Measurements from ENCODE around the gene VWA7. TPM values are rescaled to one million over a fixed set of nuclear protein-coding genes. Genes with fewer than 3 reads are reported as not detected.

The VWA7 gene
- total RNA-seq, 4 donors from 2014 or later: 1.2 to 8.9 (median 5.4) TPM

GRCh38 chr6:31749301-31750036 is 27.7 kb downstream of the VWA7 start:
- DNase-seq: no peak
- no peak overlapping the region for H3K27ac ChIP-seq
- no peaks in the 10 kb centered on the region for H3K9me3 ChIP-seq
- no peaks in the 10 kb centered on the region for H3K36me3 ChIP-seq
- H3K4me3 ChIP-seq (replicated peaks in 1 of 3): no peak overlapping the region
- H3K4me1 ChIP-seq: no peaks in the 10 kb centered on the region
- H3K27me3 ChIP-seq: no peaks in the 10 kb centered on the region
- intact Hi-C loops (cut with DNase I): no loop called here
- TF ChIP-seq POLR2A (IDR thresholded peaks at IDR 0.05) (no peak), CTCF (IDR thresholded peaks at IDR 0.05) (no peak)
- 90% methylated on average over 8 of the region's 8 CpGs for WGBS, 2 donors

GRCh38 chr6:31744422-31744821 is 32.7 kb downstream of the VWA7 start:
- TF ChIP-seq CTCF (IDR thresholded peaks at IDR 0.05) (no peak), POLR2A (IDR thresholded peaks at IDR 0.05) (no peak)

GRCh38 chr6:31742894-31743293 is 34.2 kb downstream of the VWA7 start:
- no peaks in the 10 kb centered on the region for H3K36me3 ChIP-seq
- H3K9me3 ChIP-seq: no peaks in the 10 kb centered on the region
- no peak overlapping the region for H3K27ac ChIP-seq
- WGBS, 2 donors: 81 to 93% methylated on average over 3 of the region's 3 CpGs
- intact Hi-C loops (cut with DNase I): no loop called here
- DNase-seq: no peak
- H3K4me3 ChIP-seq (replicated peaks in 1 of 3): no peak overlapping the region
- no peaks in the 10 kb centered on the region for H3K27me3 ChIP-seq
- peaks cover 7 to 18% of the 10 kb centered on the region in 2 donors for H3K4me1 ChIP-seq
- TF ChIP-seq POLR2A (IDR thresholded peaks at IDR 0.05) (no peak), CTCF (IDR thresholded peaks at IDR 0.05) (no peak)

More at GRCh38 chr6:31744422-31744821, 32.7 kb downstream of the VWA7 start:
- no peak for DNase-seq
- intact Hi-C loops (cut with DNase I): no loop called here
- 57 to 63% methylated on average over 1 of the region's 1 CpG for WGBS, 2 donors
- H3K27me3 ChIP-seq: no peaks in the 10 kb centered on the region
- no peaks in the 10 kb centered on the region for H3K36me3 ChIP-seq
- no peak overlapping the region for H3K4me3 ChIP-seq (replicated peaks in 1 of 3)
- no peak overlapping the region for H3K27ac ChIP-seq
- peaks cover 6 to 7% of the 10 kb centered on the region in 2 donors for H3K4me1 ChIP-seq
- no peaks in the 10 kb centered on the region for H3K9me3 ChIP-seq

GRCh38 chr6:31741815-31742214 is 35.3 kb downstream of the VWA7 start:
- peaks cover 10 to 26% of the 10 kb centered on the region in 2 donors for H3K4me1 ChIP-seq
- TF ChIP-seq POLR2A (IDR thresholded peaks at IDR 0.05) (no peak), CTCF (IDR thresholded peaks at IDR 0.05) (no peak)
- no peak overlapping the region for H3K27ac ChIP-seq
- H3K36me3 ChIP-seq: no peaks in the 10 kb centered on the region
- intact Hi-C loops (cut with DNase I): no loop called here
- 93 to 96% methylated on average over 2 of the region's 2 CpGs for WGBS, 2 donors
- H3K27me3 ChIP-seq: no peaks in the 10 kb centered on the region
- no peak for DNase-seq
- no peak overlapping the region for H3K4me3 ChIP-seq (replicated peaks in 1 of 3)
- H3K9me3 ChIP-seq: no peaks in the 10 kb centered on the region

- no peaks in the 10 kb centered on the region for H3K27me3 ChIP-seq
- TF ChIP-seq CTCF (IDR thresholded peaks at IDR 0.05): no peak
- no peak for TF ChIP-seq POLR2A (IDR thresholded peaks at IDR 0.05)
- H3K4me1 ChIP-seq: peaks cover 13 to 29% of the 10 kb centered on the region in 2 donors
- H3K36me3 ChIP-seq: no peaks in the 10 kb centered on the region
- 10 to 13% methylated on average over 29 of the region's 29 CpGs for WGBS, 2 donors
- H3K27ac ChIP-seq: peak overlapping the region in 1 of 3 donors; percentile 11
- peak overlapping the region; percentile 19 to 48 (median 33) for H3K4me3 ChIP-seq (replicated peaks in 1 of 3)
- H3K9me3 ChIP-seq: no peaks in the 10 kb centered on the region
- intact Hi-C loops (cut with DNase I): no loop called here
- DNase-seq: peak; percentile 26 to 35
These were observed 36.5 kb downstream of the VWA7 start for GRCh38 chr6:31740397-31741223.
